Mesendoderm (in vitro differentiated cells): ENCODE data around the gene ZNF189.

ENCODE experiments used
- DNase-seq: peaks from one replicate; pipeline ENCODE4 v3.0.0; 2013
- H2AK5ac ChIP-seq: 2 replicates; pipeline ENCODE4 v1.6.1; 2013; ENCODE audit warnings: low read length, inconsistent platforms
- H2BK120ac ChIP-seq: 2 replicates; pipeline ENCODE4 v1.6.1; 2013; ENCODE audit warnings: low read depth, mild to moderate bottlenecking, low read length, moderate library complexity, mixed read lengths
- H2BK15ac ChIP-seq: replicated peaks from 2 replicates; pipeline ENCODE4 v1.6.1; 2013; ENCODE audit warnings: low read depth, mild to moderate bottlenecking, moderate library complexity
- H2BK5ac ChIP-seq: 2 replicates; pipeline ENCODE4 v1.6.1; 2013; ENCODE audit warnings: low read length, inconsistent platforms
- H3K18ac ChIP-seq: 2 replicates; pipeline ENCODE4 v1.6.1; 2013; ENCODE audit warnings: mild to moderate bottlenecking, low read length, mixed read lengths
- H3K23ac ChIP-seq: one replicate; pipeline ENCODE4 v1.6.1; 2013; ENCODE audit warnings: low read length
- H3K27ac ChIP-seq: 2 replicates; pipeline ENCODE4 v1.5.1; 2013; ENCODE audit warnings: low read depth, mild to moderate bottlenecking, inconsistent platforms, low read length, moderate library complexity
- H3K27me3 ChIP-seq: 2 replicates; pipeline ENCODE4 v1.6.1; 2013; ENCODE audit warnings: low read length, control low read depth, mild to moderate bottlenecking, inconsistent platforms; ENCODE audit not compliant: insufficient read depth, poor library complexity
- H3K36me3 ChIP-seq: 2 replicates; pipeline ENCODE4 v1.6.1; 2013; ENCODE audit warnings: low read length, inconsistent platforms; ENCODE audit not compliant: control insufficient read depth, insufficient read depth
- H3K4ac ChIP-seq: one replicate; pipeline ENCODE4 v1.6.1; 2013; ENCODE audit warnings: low read depth, mild to moderate bottlenecking, low read length, moderate library complexity
- H3K4me1 ChIP-seq: 2 replicates; pipeline ENCODE4 v1.6.1; 2013; ENCODE audit warnings: low read depth, low read length, inconsistent platforms; ENCODE audit not compliant: control insufficient read depth
- H3K4me2 ChIP-seq: 2 replicates; pipeline ENCODE4 v1.6.1; 2013; ENCODE audit warnings: low read length
- H3K4me3 ChIP-seq: 2 replicates; pipeline ENCODE4 v1.5.1; 2013; ENCODE audit warnings: mild to moderate bottlenecking, low read length
- H3K56ac ChIP-seq: one replicate; pipeline ENCODE4 v1.6.1; 2013; ENCODE audit warnings: low read length
- H3K79me1 ChIP-seq: 2 replicates; pipeline ENCODE4 v1.6.1; 2013; ENCODE audit warnings: low read length, inconsistent platforms
- H3K79me2 ChIP-seq: 2 replicates; pipeline ENCODE4 v1.6.1; 2013; ENCODE audit warnings: mild to moderate bottlenecking, low read length; ENCODE audit not compliant: control insufficient read depth, insufficient read depth
- H3K9ac ChIP-seq: 2 replicates; pipeline ENCODE4 v1.6.1; 2013; ENCODE audit warnings: low read length, inconsistent platforms
- H4K5ac ChIP-seq: one replicate; pipeline ENCODE4 v1.6.1; 2013; ENCODE audit warnings: low read length
- H4K8ac ChIP-seq: one replicate; pipeline ENCODE4 v1.6.1; 2013; ENCODE audit warnings: low read depth, mild to moderate bottlenecking, control low read depth, low read length, moderate library complexity
- WGBS: extraction: QIAGEN DNeasy Blood & Tissue Kit; methylation state at CpG from one replicate; pipeline ENCODE4 v1.1.7; 2013; ENCODE audit warnings: low lambda C conversion rate, missing lambda C conversion rate; ENCODE audit not compliant: insufficient coverage; ENCODE audit errors: extremely low coverage; 5-methylcytosine and 5-hydroxymethylcytosine counted together

ZNF189 gene

GRCh38 chr9:101442736-101443135 is 44.1 kb downstream of the ZNF189 start:
- no peaks in the 10 kb centered on the region for H3K4me1 ChIP-seq
- DNase-seq = peak; percentile 71
- H2BK5ac ChIP-seq = no peak overlapping the region
- H3K27me3 ChIP-seq = no peaks in the 10 kb centered on the region
- no peak overlapping the region for H4K8ac ChIP-seq
- H3K4me3 ChIP-seq = no peak overlapping the region
- no peak overlapping the region for H3K27ac ChIP-seq
- no peak overlapping the region for H3K23ac ChIP-seq
- no peaks in the 10 kb centered on the region for H3K79me2 ChIP-seq
- H3K18ac ChIP-seq = no peak overlapping the region
- no peak overlapping the region for H3K56ac ChIP-seq
- H2BK15ac ChIP-seq = no peak overlapping the region
- H3K9ac ChIP-seq = no peak overlapping the region
- no peak overlapping the region for H2AK5ac ChIP-seq
- H3K79me1 ChIP-seq = no peaks in the 10 kb centered on the region
- no peak overlapping the region for H2BK120ac ChIP-seq
- H4K5ac ChIP-seq = no peak overlapping the region
- WGBS = no CpG with 5 or more reads among the region's 3 CpGs
- H3K4ac ChIP-seq = no peak overlapping the region
- H3K36me3 ChIP-seq = no peaks in the 10 kb centered on the region
- no peak overlapping the region for H3K4me2 ChIP-seq

- H4K8ac ChIP-seq = no peak overlapping the region
- no peak overlapping the region for H3K4me3 ChIP-seq
- no CpG with 5 or more reads among the region's 9 CpGs for WGBS
- no peaks in the 10 kb centered on the region for H3K79me2 ChIP-seq
- H3K4me1 ChIP-seq = no peaks in the 10 kb centered on the region
- H3K9ac ChIP-seq = no peak overlapping the region
- H3K56ac ChIP-seq = no peak overlapping the region
- H2BK5ac ChIP-seq = no peak overlapping the region
- H3K4me2 ChIP-seq = no peak overlapping the region
- no peak overlapping the region for H3K4ac ChIP-seq
- H2BK120ac ChIP-seq = no peak overlapping the region
- H3K27me3 ChIP-seq = no peaks in the 10 kb centered on the region
- no peak overlapping the region for H4K5ac ChIP-seq
- H3K79me1 ChIP-seq = no peaks in the 10 kb centered on the region
- no peak overlapping the region for H2AK5ac ChIP-seq
- no peaks in the 10 kb centered on the region for H3K36me3 ChIP-seq
- H2BK15ac ChIP-seq = no peak overlapping the region
- peak; percentile 84 for DNase-seq
- no peak overlapping the region for H3K23ac ChIP-seq
- no peak overlapping the region for H3K27ac ChIP-seq
- H3K18ac ChIP-seq = no peak overlapping the region
Observed at GRCh38 chr9:101443364-101443771, 44.7 kb downstream of the ZNF189 start.

DNA sequence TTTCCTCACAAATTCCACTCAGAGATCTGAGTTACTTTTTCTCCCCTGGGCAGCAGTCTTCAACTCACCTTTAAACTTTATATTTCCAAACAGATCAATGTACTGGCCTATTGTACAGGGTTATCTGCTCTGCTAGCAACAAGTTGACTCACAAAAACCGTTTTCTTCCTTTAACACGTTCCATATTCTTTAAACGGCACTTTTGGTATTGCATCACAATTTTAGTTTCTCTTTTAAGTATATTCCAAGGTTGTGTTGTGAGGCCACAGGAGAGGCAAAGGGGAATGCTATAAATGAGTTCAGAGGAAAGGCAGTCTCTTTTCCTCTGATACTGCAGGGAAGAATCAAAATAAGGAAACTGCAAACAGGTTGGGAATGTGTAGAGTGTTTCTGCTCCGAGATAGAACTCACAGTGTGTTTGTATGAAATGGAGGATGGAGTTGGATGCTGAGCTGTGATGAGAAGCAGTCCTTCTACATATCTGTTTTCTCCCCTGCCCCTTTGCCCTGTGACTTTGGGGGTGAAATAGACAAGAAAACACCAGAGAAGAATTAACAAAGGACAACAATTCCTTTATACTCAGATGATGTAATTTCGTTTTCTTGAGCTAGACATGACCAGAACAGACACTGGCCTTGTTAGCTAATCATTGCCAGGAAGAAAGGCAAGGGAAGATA is 46.8 kb downstream of the ZNF189 start:
- H3K79me2 ChIP-seq = no peaks in the 10 kb centered on the region
- H3K79me1 ChIP-seq = no peaks in the 10 kb centered on the region
- H3K27ac ChIP-seq = no peak overlapping the region
- H3K56ac ChIP-seq = no peak overlapping the region
- H2AK5ac ChIP-seq = no peak overlapping the region
- H3K4ac ChIP-seq = no peak overlapping the region
- whole genome bisulfite sequencing = 100% methylated on average over 3 of the region's 5 CpGs
- no peaks in the 10 kb centered on the region for H3K27me3 ChIP-seq
- H4K5ac ChIP-seq = no peak overlapping the region
- H3K4me1 ChIP-seq = no peaks in the 10 kb centered on the region
- no peaks in the 10 kb centered on the region for H3K36me3 ChIP-seq
- no peak overlapping the region for H3K4me3 ChIP-seq
- no peak overlapping the region for H2BK5ac ChIP-seq
- no peak overlapping the region for H3K9ac ChIP-seq
- no peak overlapping the region for H2BK15ac ChIP-seq
- DNase-seq = no peak
- no peak overlapping the region for H3K18ac ChIP-seq
- H3K4me2 ChIP-seq = no peak overlapping the region
- no peak overlapping the region for H3K23ac ChIP-seq
- H4K8ac ChIP-seq = no peak overlapping the region
- no peak overlapping the region for H2BK120ac ChIP-seq

- H3K56ac ChIP-seq = no peak overlapping the region
- H3K36me3 ChIP-seq = no peaks in the 10 kb centered on the region
- no peaks in the 10 kb centered on the region for H3K4me1 ChIP-seq
- no peak overlapping the region for H3K18ac ChIP-seq
- no peaks in the 10 kb centered on the region for H3K79me1 ChIP-seq
- H2BK15ac ChIP-seq = no peak overlapping the region
- no peak overlapping the region for H3K4me2 ChIP-seq
- H3K27me3 ChIP-seq = no peaks in the 10 kb centered on the region
- no peak overlapping the region for H3K27ac ChIP-seq
- H2BK120ac ChIP-seq = no peak overlapping the region
- H4K5ac ChIP-seq = no peak overlapping the region
- no peak overlapping the region for H3K4me3 ChIP-seq
- no peak overlapping the region for H2BK5ac ChIP-seq
- H3K79me2 ChIP-seq = no peaks in the 10 kb centered on the region
- H3K4ac ChIP-seq = no peak overlapping the region
- no peak overlapping the region for H3K9ac ChIP-seq
- H2AK5ac ChIP-seq = no peak overlapping the region
- no peak overlapping the region for H3K23ac ChIP-seq
- no peak overlapping the region for H4K8ac ChIP-seq
- no peak for DNase-seq
Observed at GRCh38 chr9:101446732-101447131, 48.1 kb downstream of the ZNF189 start.

- Histone ChIP-seq H2BK15ac (no peak overlapping the region), H3K27me3 (no peaks in the 10 kb centered on the region), H2BK120ac (no peak overlapping the region), H3K36me3 (no peaks in the 10 kb centered on the region), H3K18ac (no peak overlapping the region), H4K8ac (no peak overlapping the region), H3K79me1 (no peaks in the 10 kb centered on the region), H3K4ac (no peak overlapping the region), H3K27ac (no peak overlapping the region), H3K4me1 (no peaks in the 10 kb centered on the region), H3K79me2 (no peaks in the 10 kb centered on the region), H3K23ac (no peak overlapping the region), H2AK5ac (no peak overlapping the region), H3K4me2 (no peak overlapping the region), H2BK5ac (no peak overlapping the region), H4K5ac (no peak overlapping the region), H3K9ac (no peak overlapping the region), H3K56ac (no peak overlapping the region), H3K4me3 (no peak overlapping the region)
- no peak for DNase-seq
- no CpG with 5 or more reads among the region's 4 CpGs for WGBS
Observed at GRCh38 chr9:101448680-101449070, 50.0 kb downstream of the ZNF189 start.

GRCh38 chr9:101449071-101449721 is 50.5 kb downstream of the ZNF189 start:
- H2AK5ac ChIP-seq = no peak overlapping the region
- no CpG with 5 or more reads among the region's 40 CpGs for WGBS

More at GRCh38 chr9:101449071-101449721, 50.5 kb downstream of the ZNF189 start:
- Histone ChIP-seq H2BK120ac (no peak overlapping the region), H3K9ac (peak overlapping the region; percentile 79), H3K4ac (no peak overlapping the region), H4K5ac (no peak overlapping the region), H2BK15ac (no peak overlapping the region), H3K4me2 (peak overlapping the region; percentile 77), H3K27ac (no peak overlapping the region), H3K4me1 (no peaks in the 10 kb centered on the region), H3K36me3 (no peaks in the 10 kb centered on the region), H3K79me1 (no peaks in the 10 kb centered on the region), H3K18ac (no peak overlapping the region), H3K23ac (no peak overlapping the region), H3K56ac (peak overlapping the region; percentile 94), H4K8ac (no peak overlapping the region), H2BK5ac (no peak overlapping the region), H3K79me2 (no peaks in the 10 kb centered on the region), H3K4me3 (peak overlapping the region; percentile 64), H3K27me3 (no peaks in the 10 kb centered on the region)
- DNase-seq = peak; percentile 89
